Stimulated activated CD8-positive, alpha-beta memory T cell treated with anti-CD3 and anti-CD28 coated beads, Interleukin-15, amount 100 ng/mL, for 24 hours (primary cell): Measurements from ENCODE around the gene ITGB7.

Source experiments
- DNase-seq: peaks from one replicate; pipeline ENCODE4 v3.0.0-alpha.2; 2020; ENCODE audit warnings: low read depth

Gene ITGB7

GRCh38 chr12:53231671-53231920 lies 24.5 kb upstream of the ITGB7 start:
- DNase-seq, result no peak

- DNase-seq, result no peak
Observed at GRCh38 chr12:53230108-53230845, 23.2 kb upstream of the ITGB7 start.

- no peak for DNase-seq
Observed at GRCh38 chr12:53229454-53229853, 22.4 kb upstream of the ITGB7 start.

- no peak for DNase-seq
Observed at GRCh38 chr12:53227836-53228235, 20.8 kb upstream of the ITGB7 start.

- DNase-seq, result no peak
Observed at GRCh38 chr12:53227341-53227740, 20.3 kb upstream of the ITGB7 start.

GRCh38 chr12:53226815-53227214 lies 19.8 kb upstream of the ITGB7 start:
- no peak for DNase-seq

- DNase-seq, result no peak
Observed at GRCh38 chr12:53225635-53226424, 18.8 kb upstream of the ITGB7 start.

- DNase-seq, result no peak
Observed at GRCh38 chr12:53224897-53225634, 18.0 kb upstream of the ITGB7 start.

- no peak for DNase-seq
Observed at GRCh38 chr12:53224061-53224896, 17.2 kb upstream of the ITGB7 start.

GRCh38 chr12:53223389-53224060 lies 16.5 kb upstream of the ITGB7 start:
- no peak for DNase-seq

GRCh38 chr12:53222806-53223261 lies 15.8 kb upstream of the ITGB7 start:
- DNase-seq, result no peak

GRCh38 chr12:53222170-53222721 lies 15.2 kb upstream of the ITGB7 start:
- DNase-seq, result no peak

GRCh38 chr12:53221203-53222080 lies 14.4 kb upstream of the ITGB7 start:
- no peak for DNase-seq

GRCh38 chr12:53220694-53221202 lies 13.7 kb upstream of the ITGB7 start:
- DNase-seq, result no peak

GRCh38 chr12:53219956-53220693 lies 13.1 kb upstream of the ITGB7 start:
- DNase-seq, result no peak

GRCh38 chr12:53219292-53219955 lies 12.4 kb upstream of the ITGB7 start:
- no peak for DNase-seq

GRCh38 chr12:53218551-53219291 lies 11.7 kb upstream of the ITGB7 start:
- no peak for DNase-seq

- DNase-seq, result no peak
Observed at GRCh38 chr12:53217931-53218307, 10.9 kb upstream of the ITGB7 start.
